LNCAP (cell line): ENCODE measurements around the gene ST6GALNAC3.

Experiments used
- CTCF ChIP-seq: fragments of 450-650 bp; IDR thresholded peaks from 2 replicates; pipeline ENCODE4 v1.5.1; 2017; ENCODE audit warnings: mild to moderate bottlenecking

ST6GALNAC3 gene

GRCh38 chr1:76250271-76250670 lies 175.7 kb downstream of the ST6GALNAC3 start:
- no peak for TF ChIP-seq CTCF

- TF ChIP-seq CTCF = no peak
These were observed 177.9 kb downstream of the ST6GALNAC3 start for GRCh38 chr1:76252431-76252830.

- no peak for TF ChIP-seq CTCF
These were observed 179.8 kb downstream of the ST6GALNAC3 start for GRCh38 chr1:76254104-76255030.

GRCh38 chr1:76256289-76257223 lies 182.0 kb downstream of the ST6GALNAC3 start:
- TF ChIP-seq CTCF = no peak

- no peak for TF ChIP-seq CTCF
These were observed 183.3 kb downstream of the ST6GALNAC3 start for GRCh38 chr1:76257823-76258222.

- no peak for TF ChIP-seq CTCF
These were observed 184.7 kb downstream of the ST6GALNAC3 start for GRCh38 chr1:76259270-76259669.

GRCh38 chr1:76260279-76260678 lies 185.7 kb downstream of the ST6GALNAC3 start:
- TF ChIP-seq CTCF = no peak
